ENCODE data around the gene GLIPR1L1.
"Not testable (repeated sequence)": the region's sequence is repeated elsewhere in the genome, so short reads cannot be mapped to it uniquely, and the experiment has no call there.

GLIPR1L1 gene, protein sequence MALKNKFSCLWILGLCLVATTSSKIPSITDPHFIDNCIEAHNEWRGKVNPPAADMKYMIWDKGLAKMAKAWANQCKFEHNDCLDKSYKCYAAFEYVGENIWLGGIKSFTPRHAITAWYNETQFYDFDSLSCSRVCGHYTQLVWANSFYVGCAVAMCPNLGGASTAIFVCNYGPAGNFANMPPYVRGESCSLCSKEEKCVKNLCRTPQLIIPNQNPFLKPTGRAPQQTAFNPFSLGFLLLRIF

DNA sequence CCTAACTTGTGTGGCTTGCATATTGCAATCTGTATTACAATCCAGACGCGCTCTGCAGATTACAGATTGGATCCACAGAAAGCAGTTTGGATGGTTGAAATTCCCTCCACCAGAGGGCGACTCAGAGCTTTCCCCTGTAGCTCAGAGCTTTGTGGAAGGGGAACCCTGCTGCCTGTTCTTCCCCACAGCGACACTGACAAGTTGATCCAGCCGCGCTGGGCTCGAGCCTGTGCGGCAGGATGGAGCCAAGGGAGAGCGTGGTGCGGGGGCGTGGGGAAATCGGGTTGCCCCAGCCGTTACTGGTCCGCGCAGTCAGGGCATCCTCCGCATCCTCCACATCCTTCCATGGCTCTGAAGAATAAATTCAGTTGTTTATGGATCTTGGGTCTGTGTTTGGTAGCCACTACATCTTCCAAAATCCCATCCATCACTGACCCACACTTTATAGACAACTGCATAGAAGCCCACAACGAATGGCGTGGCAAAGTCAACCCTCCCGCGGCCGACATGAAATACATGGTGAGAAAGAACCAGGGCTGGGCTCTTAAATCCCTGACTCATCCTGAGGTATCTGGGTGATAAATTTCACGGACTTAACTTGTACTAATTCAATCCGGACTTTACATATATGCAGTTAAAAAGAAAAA, at the start of gene GLIPR1L1:
GLIPR1L1 (plus strand) TSS at position 287 of the 647 bp plus-strand sequence; CDS start at position 346, 59 bp downstream.
- peak; percentile 68 for DNase-seq (ENCODE audit: low spot score)

GRCh38 chr12:75288860-75289259, 45.6 kb upstream of the GLIPR1L1 start:
- no peak for DNase-seq (ENCODE audit: low spot score)

GRCh38 chr12:75289753-75290152, 44.7 kb upstream of the GLIPR1L1 start:
- no peak for DNase-seq (ENCODE audit: low spot score)

GRCh38 chr12:75291014-75291413, 43.5 kb upstream of the GLIPR1L1 start:
- no peak for DNase-seq (ENCODE audit: low spot score)

DNA sequence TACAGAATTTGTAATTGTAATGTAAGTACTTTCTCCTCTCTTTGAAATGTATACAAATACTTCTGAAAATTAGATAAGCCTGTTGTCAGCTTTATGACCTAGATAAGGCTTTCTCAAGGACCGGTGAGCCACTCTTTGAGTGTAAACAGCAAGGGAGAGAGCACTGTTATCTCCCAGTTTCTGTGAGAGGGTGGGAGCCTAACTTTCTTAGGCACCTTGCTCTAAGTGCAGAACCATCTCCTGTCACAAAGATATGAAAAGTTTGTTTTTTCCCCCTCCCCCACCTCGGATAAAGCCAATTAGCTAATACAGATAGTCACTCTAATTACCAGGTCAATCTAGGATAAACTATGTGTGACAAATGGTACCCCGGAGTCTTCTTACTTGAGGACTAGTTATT, 40.1 kb upstream of the GLIPR1L1 start:
- peak; percentile 4 for DNase-seq (ENCODE audit: low spot score)

- no peak for DNase-seq (ENCODE audit: low spot score)
These were observed 39.7 kb upstream of the GLIPR1L1 start for GRCh38 chr12:75294797-75295196.

GRCh38 chr12:75302225-75302624, 32.2 kb upstream of the GLIPR1L1 start:
- DNase-seq (ENCODE audit: low spot score): no peak

DNA sequence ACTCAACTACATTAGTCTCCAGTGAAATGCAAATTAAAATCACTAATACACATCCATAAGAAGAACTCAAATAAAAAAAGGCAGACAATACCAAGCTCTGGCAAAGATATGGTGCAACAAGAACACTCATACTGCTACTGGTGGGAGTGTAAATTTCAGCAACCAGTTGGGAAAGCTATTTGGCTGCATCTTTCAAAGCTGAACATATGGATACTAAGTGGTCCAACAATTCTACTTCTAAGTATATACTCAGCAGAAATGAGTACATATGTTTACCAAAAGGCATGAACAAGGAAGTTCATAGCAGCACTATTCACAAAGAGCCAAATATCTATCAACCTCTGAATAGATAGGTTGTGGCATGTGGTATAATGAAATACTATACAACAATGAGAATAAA, 31.7 kb upstream of the GLIPR1L1 start:
- no peak for DNase-seq (ENCODE audit: low spot score)

GRCh38 chr12:75305412-75306332, 28.8 kb upstream of the GLIPR1L1 start:
- DNase-seq (ENCODE audit: low spot score): no peak

DNA sequence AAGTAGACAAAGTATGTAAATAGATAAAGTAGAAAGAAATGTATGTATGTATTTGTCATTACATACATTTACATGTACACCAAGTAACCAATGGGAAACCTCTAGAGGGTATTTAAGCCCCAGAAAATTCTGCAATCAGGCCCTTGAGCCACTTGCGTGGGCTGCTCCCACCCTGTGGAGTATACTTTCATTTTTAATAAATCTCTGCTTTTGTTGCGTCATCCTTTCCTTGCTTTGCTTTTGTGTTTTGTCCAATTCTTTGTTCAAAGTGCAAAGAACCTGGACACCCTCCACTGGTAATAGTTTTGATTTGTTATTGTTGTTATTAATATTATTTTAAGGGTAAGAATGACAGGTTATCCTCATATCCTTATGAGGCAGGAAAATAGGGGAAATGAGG, 26.2 kb upstream of the GLIPR1L1 start:
- DNase-seq (ENCODE audit: low spot score): no peak

DNA sequence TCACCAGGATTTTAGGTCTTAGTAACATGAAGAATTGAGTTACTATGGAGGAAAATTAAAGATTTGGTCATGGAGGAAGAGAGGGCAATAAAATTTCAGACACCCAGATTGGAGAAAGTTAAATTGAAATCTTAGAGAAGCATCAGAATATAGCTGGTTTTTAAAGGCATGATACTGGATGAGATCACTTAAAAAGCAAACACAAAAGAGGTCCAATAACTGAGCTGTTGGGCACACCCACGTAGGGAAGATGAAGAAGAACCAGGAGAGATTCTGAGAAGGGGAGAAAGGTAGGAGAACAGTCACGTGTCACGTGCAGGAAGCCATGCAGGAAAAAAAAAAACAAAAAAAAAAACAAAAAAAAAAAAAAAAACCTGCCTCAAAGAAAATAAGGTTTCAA, 23.1 kb upstream of the GLIPR1L1 start:
- no peak for DNase-seq (ENCODE audit: low spot score)

- no peak for DNase-seq (ENCODE audit: low spot score)
These were observed 19.0 kb upstream of the GLIPR1L1 start for GRCh38 chr12:75315518-75315917.

DNA sequence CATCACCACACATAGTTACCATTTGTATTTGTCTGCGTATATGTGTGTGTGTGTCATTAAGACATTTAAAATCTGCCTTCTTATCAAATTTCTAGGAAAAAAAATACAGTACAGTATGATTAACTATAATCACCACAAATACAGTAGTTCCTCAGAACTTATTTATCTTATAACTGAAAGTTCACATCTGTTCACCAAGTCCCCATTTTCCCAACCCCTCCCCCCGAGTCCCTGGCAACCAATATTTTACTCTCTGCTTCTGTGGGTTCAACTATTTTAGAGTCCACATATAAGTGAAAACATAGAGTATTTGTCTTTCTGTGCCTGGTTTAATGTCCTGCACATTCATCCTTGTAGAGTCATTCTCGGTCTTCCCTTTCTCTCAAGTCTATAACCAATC, 16.7 kb upstream of the GLIPR1L1 start:
- peak; percentile 10 for DNase-seq (ENCODE audit: low spot score)

GRCh38 chr12:75322464-75322863, 12.0 kb upstream of the GLIPR1L1 start:
- DNase-seq (ENCODE audit: low spot score): no peak

DNA sequence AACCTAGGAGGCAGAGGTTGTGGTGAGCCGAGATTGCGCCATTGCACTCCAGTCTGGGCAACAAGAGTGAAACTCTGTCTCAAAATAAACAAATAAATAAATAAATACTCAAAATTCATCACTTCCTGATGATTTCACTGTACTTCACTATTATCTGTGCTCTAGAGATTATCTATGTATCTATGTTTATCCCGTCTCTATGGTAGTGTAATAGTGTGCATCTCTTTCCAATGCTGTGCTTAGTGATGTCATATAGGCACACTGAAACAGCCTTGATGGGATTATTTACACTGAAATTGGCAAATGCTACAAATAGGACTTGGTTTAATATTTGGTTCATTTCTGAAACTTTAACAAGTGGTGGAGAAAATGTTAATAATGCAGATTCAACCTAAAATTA, 10.8 kb upstream of the GLIPR1L1 start:
- DNase-seq (ENCODE audit: low spot score): no peak

GRCh38 chr12:75327642-75328041, 6.8 kb upstream of the GLIPR1L1 start:
- no peak for DNase-seq (ENCODE audit: low spot score)

DNA sequence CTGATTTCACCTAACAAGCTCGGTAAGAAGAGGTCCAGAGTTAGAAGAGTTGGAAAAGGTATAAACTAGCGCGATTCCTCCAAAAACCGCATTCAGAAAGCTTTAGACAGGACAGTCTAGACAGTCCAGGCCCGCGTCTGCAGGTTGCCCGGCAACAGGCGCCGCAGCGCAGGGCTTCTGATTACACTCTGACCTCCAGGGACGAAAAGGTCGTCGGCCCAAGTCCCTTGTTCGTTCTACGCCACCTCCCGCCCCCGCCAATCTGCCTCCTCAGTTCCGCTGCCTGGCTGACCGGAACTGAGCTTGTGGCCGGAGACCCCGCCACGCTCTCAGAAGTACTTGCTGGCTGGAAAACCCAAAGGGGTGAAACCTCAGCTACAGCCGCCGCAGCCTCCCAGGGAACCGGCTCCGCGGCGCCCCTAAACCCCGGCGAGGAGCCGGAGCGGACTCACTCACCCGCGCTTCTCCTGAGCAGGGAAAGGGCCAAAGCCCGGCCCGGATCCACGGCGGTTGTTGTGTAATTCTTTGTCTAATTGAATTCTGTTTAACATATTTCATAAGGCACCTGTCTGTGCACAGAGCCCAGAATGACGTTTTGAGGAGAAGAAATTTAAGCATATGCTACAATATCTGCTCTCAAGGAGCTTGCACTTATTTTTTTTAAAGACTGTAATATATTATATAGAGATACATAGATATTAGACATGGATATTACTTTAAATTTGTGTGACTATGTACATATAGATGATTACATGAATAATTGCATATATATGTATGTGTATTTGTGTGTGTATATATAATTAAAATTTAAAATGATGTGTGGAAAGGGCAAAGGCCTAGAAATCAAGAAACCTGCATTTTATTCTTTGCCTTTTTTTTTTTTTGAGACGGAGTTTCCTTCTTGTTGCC, 4.3 kb upstream of the GLIPR1L1 start, which contains the start of gene CAPS2:
CAPS2 (minus strand) TSS at position 407 of the 909 bp plus-strand sequence. CDS start 3,826 bp downstream, outside the sequence.
- DNase-seq (ENCODE audit: low spot score): peak; percentile 44

GRCh38 chr12:75337905-75338304, 3.4 kb downstream of the GLIPR1L1 start:
- no peak for DNase-seq (ENCODE audit: low spot score)

DNA sequence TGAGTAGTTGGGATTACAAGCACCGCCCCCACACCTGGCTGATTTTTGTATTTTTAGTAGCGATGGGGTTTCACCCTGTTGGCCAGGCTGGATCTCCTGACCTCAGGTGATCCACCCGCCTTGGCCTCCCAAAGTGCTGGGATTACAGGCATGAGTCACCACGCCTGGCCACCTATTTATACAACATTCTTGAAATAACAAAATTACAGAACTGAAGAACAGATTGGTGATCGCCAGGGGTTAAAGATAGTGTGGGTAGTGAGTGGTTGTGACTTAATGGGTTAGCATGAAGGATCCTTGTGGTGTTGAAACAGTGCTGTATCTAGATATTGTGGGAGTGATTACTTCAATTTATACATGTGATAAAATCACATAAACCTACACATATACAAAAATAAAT, 7.4 kb downstream of the GLIPR1L1 start:
- no peak for DNase-seq (ENCODE audit: low spot score)

GRCh38 chr12:75345531-75345930, 11.1 kb downstream of the GLIPR1L1 start:
- no peak for DNase-seq (ENCODE audit: low spot score)

DNA sequence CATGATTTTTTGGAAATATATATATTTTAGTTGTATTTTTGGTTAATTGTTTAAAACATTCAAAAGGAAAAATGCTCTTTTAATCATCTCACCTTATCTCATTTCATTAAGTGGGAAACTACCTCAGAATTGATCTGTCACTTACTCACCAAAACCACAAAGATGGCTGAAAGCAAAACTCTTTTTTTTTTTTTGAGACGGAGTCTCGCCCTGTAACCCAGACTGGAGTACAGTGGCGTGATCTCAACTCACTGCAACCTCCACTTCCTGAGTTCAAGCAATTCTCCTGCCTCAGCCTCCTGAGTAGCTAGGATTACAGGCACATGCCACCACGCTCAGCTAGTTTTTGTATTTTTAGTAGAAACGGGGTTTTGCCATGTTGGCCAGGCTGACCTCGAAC, 11.7 kb downstream of the GLIPR1L1 start:
- not testable (repeated sequence) for DNase-seq (ENCODE audit: low spot score)

DNA sequence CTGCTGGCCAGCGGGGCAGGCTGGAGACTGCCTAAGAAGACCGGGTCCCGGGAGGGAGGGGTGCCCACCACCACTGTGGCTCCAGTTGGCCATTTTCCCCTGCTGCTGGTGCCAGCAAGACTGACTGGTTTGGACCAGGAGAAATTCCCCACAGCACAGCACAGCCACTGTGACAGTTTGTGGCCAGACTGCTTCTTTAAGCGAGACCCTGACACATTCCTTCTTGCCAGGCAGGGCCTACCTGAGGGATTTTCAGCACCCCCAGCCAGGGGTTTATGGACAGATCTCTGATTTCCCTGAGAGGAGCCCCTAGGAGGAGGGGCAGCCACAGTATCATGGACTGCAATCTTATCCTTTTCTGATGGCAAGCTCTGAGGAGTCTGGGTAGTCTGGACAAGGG, 15.5 kb downstream of the GLIPR1L1 start:
- DNase-seq (ENCODE audit: low spot score): no peak
